Epithelial cell of prostate (primary cell): Measurements from ENCODE around the gene SMYD3.
"Not testable (repeated sequence)": the region's sequence is repeated elsewhere in the genome, so short reads cannot be mapped to it uniquely, and the experiment has no call there.

Source experiments
- DNase-seq: peaks from one replicate; pipeline ENCODE4 v3.0.0-alpha.2; 2011; ENCODE audit warnings: low read depth, low spot score
- H3K27ac ChIP-seq: fragments of 450-650 bp; 2 replicates; pipeline ENCODE4 v1.5.1; 2017; ENCODE audit warnings: mild to moderate bottlenecking

The SMYD3 gene

GRCh38 chr1:245774931-245775330 lies 732.1 kb downstream of the SMYD3 start:
- DNase-seq, H3K27ac ChIP-seq: not testable (repeated sequence)

- H3K27ac ChIP-seq: no peak overlapping the region
- no peak for DNase-seq
Observed at GRCh38 chr1:245774196-245774595, 732.9 kb downstream of the SMYD3 start.

- DNase-seq: no peak
- H3K27ac ChIP-seq: no peak overlapping the region
Observed at GRCh38 chr1:245773344-245773743, 733.7 kb downstream of the SMYD3 start.

- H3K27ac ChIP-seq: no peak overlapping the region
- no peak for DNase-seq
Observed at GRCh38 chr1:245772739-245773138, 734.3 kb downstream of the SMYD3 start.

- no peak for DNase-seq
- no peak overlapping the region for H3K27ac ChIP-seq
Observed at GRCh38 chr1:245772325-245772724, 734.8 kb downstream of the SMYD3 start.

GRCh38 chr1:245771511-245772281 lies 735.4 kb downstream of the SMYD3 start:
- H3K27ac ChIP-seq: no peak overlapping the region
- peak; percentile 12 for DNase-seq

GRCh38 chr1:245770156-245770555 lies 736.9 kb downstream of the SMYD3 start:
- no peak for DNase-seq
- no peak overlapping the region for H3K27ac ChIP-seq

- DNase-seq: no peak
- no peak overlapping the region for H3K27ac ChIP-seq
Observed at GRCh38 chr1:245768596-245768995, 738.5 kb downstream of the SMYD3 start.

- H3K27ac ChIP-seq: no peak overlapping the region
- no peak for DNase-seq
Observed at GRCh38 chr1:245765230-245766000, 741.7 kb downstream of the SMYD3 start.

GRCh38 chr1:245763873-245764331 lies 743.2 kb downstream of the SMYD3 start:
- no peak for DNase-seq
- no peak overlapping the region for H3K27ac ChIP-seq

GRCh38 chr1:245762396-245762910 lies 744.6 kb downstream of the SMYD3 start:
- no peak overlapping the region for H3K27ac ChIP-seq
- DNase-seq: no peak

GRCh38 chr1:245760301-245760700 lies 746.8 kb downstream of the SMYD3 start:
- DNase-seq: no peak
- H3K27ac ChIP-seq: no peak overlapping the region

GRCh38 chr1:245754463-245754961 lies 752.6 kb downstream of the SMYD3 start:
- H3K27ac ChIP-seq: no peak overlapping the region
- DNase-seq: no peak

- DNase-seq: no peak
- H3K27ac ChIP-seq: no peak overlapping the region
Observed at GRCh38 chr1:245753807-245754206, 753.3 kb downstream of the SMYD3 start.

- no peak overlapping the region for H3K27ac ChIP-seq
- no peak for DNase-seq
Observed at GRCh38 chr1:245752561-245752960, 754.5 kb downstream of the SMYD3 start.

GRCh38 chr1:245751726-245752470 lies 755.2 kb downstream of the SMYD3 start:
- H3K27ac ChIP-seq: no peak overlapping the region
- no peak for DNase-seq

GRCh38 chr1:245751116-245751515 lies 756.0 kb downstream of the SMYD3 start:
- H3K27ac ChIP-seq: no peak overlapping the region
- no peak for DNase-seq

GRCh38 chr1:245750261-245750660 lies 756.8 kb downstream of the SMYD3 start:
- no peak overlapping the region for H3K27ac ChIP-seq
- no peak for DNase-seq

- DNase-seq: no peak
- no peak overlapping the region for H3K27ac ChIP-seq
Observed at GRCh38 chr1:245749053-245749452, 758.0 kb downstream of the SMYD3 start.

- no peak for DNase-seq
- no peak overlapping the region for H3K27ac ChIP-seq
Observed at GRCh38 chr1:245748646-245749045, 758.4 kb downstream of the SMYD3 start.
